HAP-1 (cell line): ENCODE results near the gene HS2ST1.
"Not testable (repeated sequence)": the region's sequence is repeated elsewhere in the genome, so short reads cannot be mapped to it uniquely, and the experiment has no call there.

Experiments
- DNase-seq, 2 experiments: peaks; one replicate each; pipeline ENCODE4 v3.0.0-alpha.2; 2016 to 2020; ENCODE audit warnings: low spot score in 2 of 2
- H3K27me3 ChIP-seq: fragments of 250-450 bp; sonication (Bioruptor Pico); 2 replicates; pipeline ENCODE4 v1.5.1; 2020; ENCODE audit warnings: low read depth, mild to moderate bottlenecking, moderate library complexity
- H3K36me3 ChIP-seq: fragments of 250-450 bp; sonication (Bioruptor Pico); replicated peaks from 2 replicates; pipeline ENCODE4 v1.5.1; 2020; ENCODE audit warnings: mild to moderate bottlenecking
- H3K4me1 ChIP-seq: fragments of 250-450 bp; sonication (Bioruptor Pico); 2 replicates; pipeline ENCODE4 v1.5.1; 2020; ENCODE audit warnings: mild to moderate bottlenecking
- H3K4me3 ChIP-seq: fragments of 250-450 bp; sonication (Bioruptor Pico); 2 replicates; pipeline ENCODE4 v1.5.1; 2020; ENCODE audit warnings: mild to moderate bottlenecking, moderate library complexity
- H3K9me3 ChIP-seq: fragments of 250-450 bp; sonication (Bioruptor Pico); 2 replicates; pipeline ENCODE4 v1.5.1; 2020; ENCODE audit warnings: mild to moderate bottlenecking, moderate library complexity
- in situ Hi-C: fragments of 300-500 bp; cut with MboI; formaldehyde crosslinking; loops from 3 replicates; pipeline ENCODE4 v1.14.3; 2020; ENCODE audit warnings: low sequenced_read_pairs, inconsistent platforms, mixed read lengths

HS2ST1 gene

GRCh38 chr1:86914601-86914997, at the start of gene HS2ST1:
Gene HS2ST1 (plus strand): TSS chr1:86914635.
- in situ Hi-C loops = no loop called here
- Histone ChIP-seq H3K27me3 (no peaks in the 10 kb centered on the region), H3K4me1 (peaks cover 17% of the 10 kb centered on the region), H3K4me3 (peak within 1 kb of the TSS; percentile 83), H3K9me3 (no peaks in the 10 kb centered on the region), H3K36me3 (peaks cover 7% of the 10 kb centered on the region)
- DNase-seq = no peak

- in situ Hi-C loops = no loop called here
- H3K4me1 ChIP-seq = peaks cover 28% of the 10 kb centered on the region
- H3K4me3 ChIP-seq = no peak overlapping the region
- H3K9me3 ChIP-seq = no peaks in the 10 kb centered on the region
- no peaks in the 10 kb centered on the region for H3K36me3 ChIP-seq
- H3K27me3 ChIP-seq = no peaks in the 10 kb centered on the region
- DNase-seq = no peak
Measured at GRCh38 chr1:86865973-86866637, 48.3 kb upstream of the HS2ST1 start.

DNA sequence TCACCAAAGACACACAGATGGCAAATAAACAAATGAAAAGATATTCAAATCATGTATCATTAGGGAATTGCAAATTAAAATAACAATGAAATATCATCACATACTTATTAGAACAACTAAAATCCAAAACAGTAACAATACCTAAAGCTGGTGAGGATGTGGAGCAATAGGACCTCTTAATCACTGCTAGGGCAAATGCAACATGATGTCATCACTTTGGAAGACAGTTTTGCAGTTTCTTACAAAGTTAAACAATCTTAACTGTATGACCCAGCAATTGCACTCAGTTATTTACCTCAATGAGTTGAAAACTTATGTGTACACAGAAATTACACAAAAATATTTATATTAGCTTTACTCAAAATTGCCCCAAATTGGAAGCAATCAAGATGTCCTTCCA, 47.8 kb upstream of the HS2ST1 start:
- H3K27me3 ChIP-seq = no peaks in the 10 kb centered on the region
- H3K9me3 ChIP-seq = no peaks in the 10 kb centered on the region
- no peaks in the 10 kb centered on the region for H3K36me3 ChIP-seq
- H3K4me1 ChIP-seq = peaks cover 22% of the 10 kb centered on the region
- no peak overlapping the region for H3K4me3 ChIP-seq
- in situ Hi-C loops = no loop called here
- no peak for DNase-seq

- in situ Hi-C loops, DNase-seq, H3K9me3 ChIP-seq: not testable (repeated sequence)
Measured at GRCh38 chr1:86867278-86867677, 47.2 kb upstream of the HS2ST1 start.

GRCh38 chr1:86868477-86868876, 46.0 kb upstream of the HS2ST1 start:
- in situ Hi-C loops = no loop called here
- Histone ChIP-seq H3K4me3 (no peak overlapping the region), H3K27me3 (no peaks in the 10 kb centered on the region), H3K9me3 (no peaks in the 10 kb centered on the region), H3K36me3 (no peaks in the 10 kb centered on the region), H3K4me1 (peaks cover 13% of the 10 kb centered on the region)
- DNase-seq = no peak

More at GRCh38 chr1:86867278-86867677, 47.2 kb upstream of the HS2ST1 start:
- not testable (repeated sequence) for H3K27me3 ChIP-seq, H3K36me3 ChIP-seq, H3K4me3 ChIP-seq
- H3K4me1 ChIP-seq = peaks cover 22% of the 10 kb centered on the region

- H3K36me3 ChIP-seq = no peaks in the 10 kb centered on the region
- H3K27me3 ChIP-seq = no peaks in the 10 kb centered on the region
- H3K9me3 ChIP-seq = no peaks in the 10 kb centered on the region
- H3K4me1 ChIP-seq = peaks cover 13% of the 10 kb centered on the region
- in situ Hi-C loops = no loop called here
- no peak for DNase-seq
- H3K4me3 ChIP-seq = no peak overlapping the region
Measured at GRCh38 chr1:86871001-86871400, 43.4 kb upstream of the HS2ST1 start.

GRCh38 chr1:86872086-86872485, 42.3 kb upstream of the HS2ST1 start:
- no peaks in the 10 kb centered on the region for H3K9me3 ChIP-seq
- no peaks in the 10 kb centered on the region; the same call in 1 of the 2 replicates for H3K36me3 ChIP-seq
- no peak for DNase-seq
- in situ Hi-C loops = no loop called here
- H3K27me3 ChIP-seq = no peaks in the 10 kb centered on the region
- peaks cover 13% of the 10 kb centered on the region for H3K4me1 ChIP-seq
- no peak overlapping the region for H3K4me3 ChIP-seq

DNA sequence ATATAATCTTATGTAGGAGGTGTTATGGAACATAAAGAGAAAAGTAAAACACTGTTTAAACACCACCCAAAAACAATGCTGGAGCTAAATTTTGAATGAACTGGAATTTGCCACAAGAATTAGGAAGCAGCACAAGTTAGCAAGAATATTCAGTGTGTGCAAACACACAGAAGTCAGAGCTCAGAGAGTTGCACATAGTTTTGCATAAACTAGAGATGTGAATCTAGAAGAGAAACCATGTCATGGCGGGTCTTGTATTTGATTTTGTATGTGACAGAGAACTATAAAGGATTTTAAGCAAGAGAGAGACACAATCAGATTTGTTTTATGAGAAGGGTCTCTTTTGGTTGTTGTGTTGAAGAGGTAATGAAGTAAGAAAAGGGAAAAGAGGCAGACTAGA, 38.7 kb upstream of the HS2ST1 start:
- Histone ChIP-seq H3K36me3 (no peaks in the 10 kb centered on the region; the same call in 1 of the 2 replicates), H3K4me1 (peaks cover 25% of the 10 kb centered on the region), H3K9me3 (no peaks in the 10 kb centered on the region), H3K4me3 (no peak overlapping the region), H3K27me3 (no peaks in the 10 kb centered on the region)
- no peak for DNase-seq
- in situ Hi-C loops = no loop called here

DNA sequence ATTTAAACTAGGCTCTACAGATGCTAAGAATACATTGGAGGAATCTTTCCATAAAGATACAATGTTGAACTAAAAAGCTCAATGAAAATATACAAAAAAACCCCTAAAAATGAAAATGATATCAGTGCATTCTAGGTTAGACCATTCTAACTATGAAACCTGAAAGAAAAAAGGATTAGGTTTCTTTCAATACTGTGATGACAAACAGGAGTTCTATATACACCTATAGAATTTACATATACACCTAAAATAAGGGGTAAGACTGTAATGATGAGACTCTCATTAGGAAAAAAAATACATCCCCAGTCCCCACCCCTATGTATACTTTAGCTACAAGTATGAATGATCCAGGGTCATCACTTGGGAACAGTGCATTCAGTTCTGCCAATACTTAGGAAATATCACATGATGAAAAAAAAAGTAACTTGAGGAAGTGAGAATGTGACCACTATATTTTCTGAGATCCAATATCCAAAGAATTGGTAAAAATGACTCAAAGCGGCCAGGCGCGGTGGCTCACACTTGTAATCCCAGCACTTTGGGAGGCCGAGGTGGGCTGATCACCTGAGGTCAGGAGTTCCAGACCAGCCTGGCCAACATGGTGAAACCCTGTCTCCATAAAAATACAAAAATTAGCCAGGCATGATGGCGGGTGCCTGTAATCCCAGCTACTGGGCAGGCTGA, 26.8 kb upstream of the HS2ST1 start:
- no peak for DNase-seq

GRCh38 chr1:86888327-86888726, 26.1 kb upstream of the HS2ST1 start:
- Histone ChIP-seq H3K27me3 (no peaks in the 10 kb centered on the region), H3K4me3 (no peak overlapping the region), H3K36me3 (no peaks in the 10 kb centered on the region), H3K9me3 (no peaks in the 10 kb centered on the region), H3K4me1 (peaks cover 19% of the 10 kb centered on the region)
- no peak for DNase-seq
- in situ Hi-C loops = no loop called here

More for the DNA sequence above, 26.8 kb upstream of the HS2ST1 start:
- Histone ChIP-seq H3K36me3 (no peaks in the 10 kb centered on the region), H3K4me1 (peaks cover 19% of the 10 kb centered on the region), H3K9me3 (no peaks in the 10 kb centered on the region), H3K4me3 (no peak overlapping the region), H3K27me3 (no peaks in the 10 kb centered on the region)
- in situ Hi-C loops = no loop called here

- H3K4me1 ChIP-seq, H3K9me3 ChIP-seq, DNase-seq, H3K4me3 ChIP-seq, H3K27me3 ChIP-seq, in situ Hi-C loops: not testable (repeated sequence)
- peaks cover 33% of the 10 kb centered on the region for H3K36me3 ChIP-seq
Measured at GRCh38 chr1:86899401-86899800, 15.0 kb upstream of the HS2ST1 start.

DNA sequence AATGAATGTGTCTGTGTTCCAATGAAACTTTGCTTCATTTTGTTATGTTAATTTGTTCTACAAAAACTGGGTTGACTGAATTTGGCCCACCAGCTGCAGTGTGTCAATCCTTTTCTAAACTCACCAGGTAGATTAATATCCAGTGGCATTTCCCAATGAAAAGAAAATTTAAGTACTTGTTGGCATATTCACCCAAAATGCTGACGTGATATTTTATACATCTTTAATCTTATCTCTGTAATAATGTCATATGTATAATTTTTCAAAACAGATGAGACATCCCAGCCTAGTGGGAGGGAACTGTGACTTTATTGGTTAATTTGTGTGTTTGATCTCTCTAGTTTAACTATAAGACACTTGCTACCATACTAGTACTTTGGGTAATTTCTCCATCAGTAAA, 8.6 kb upstream of the HS2ST1 start:
- in situ Hi-C loops = no loop called here
- no peaks in the 10 kb centered on the region for H3K27me3 ChIP-seq
- no peaks in the 10 kb centered on the region for H3K9me3 ChIP-seq
- no peak for DNase-seq
- no peak overlapping the region for H3K4me3 ChIP-seq
- H3K36me3 ChIP-seq = peaks cover 36% of the 10 kb centered on the region
- H3K4me1 ChIP-seq = peaks cover 9% of the 10 kb centered on the region

DNA sequence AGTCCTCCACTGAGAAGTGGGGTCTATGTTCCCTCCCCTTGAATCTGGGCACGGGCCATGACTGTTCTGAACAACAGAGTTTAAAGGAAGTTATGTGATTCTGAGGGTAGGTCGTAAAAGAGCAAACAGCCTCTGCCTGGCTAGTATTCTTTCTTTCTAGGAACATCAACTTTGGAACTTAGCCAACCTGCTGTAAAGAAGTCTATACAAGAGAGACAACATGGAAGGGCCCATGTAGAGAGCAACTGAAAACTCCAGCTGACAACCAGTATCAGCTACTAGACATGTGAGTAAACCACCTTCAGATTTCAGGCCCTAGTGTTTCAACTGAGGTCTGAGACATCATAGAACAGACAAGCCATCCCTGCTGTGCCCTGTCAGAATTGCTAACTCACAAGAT, 8.0 kb upstream of the HS2ST1 start:
- Histone ChIP-seq H3K27me3 (no peaks in the 10 kb centered on the region), H3K9me3 (no peaks in the 10 kb centered on the region), H3K36me3 (peaks cover 31% of the 10 kb centered on the region), H3K4me1 (peaks cover 9% of the 10 kb centered on the region), H3K4me3 (no peak overlapping the region)
- DNase-seq = peak in 1 of 2 experiments; percentile 20
- in situ Hi-C loops = no loop called here

GRCh38 chr1:86912281-86912900, 2.0 kb upstream of the HS2ST1 start:
- Histone ChIP-seq H3K4me1 (peaks cover 17% of the 10 kb centered on the region), H3K27me3 (no peaks in the 10 kb centered on the region), H3K4me3 (peak overlapping the region; percentile 80), H3K36me3 (peaks cover 13% of the 10 kb centered on the region), H3K9me3 (no peaks in the 10 kb centered on the region)
- no peak for DNase-seq
- in situ Hi-C loops = no loop called here
